Smooth muscle cell of the brain vasculature (primary cell): ENCODE data around the gene TUBD1.
"Not testable (repeated sequence)": the region's sequence is repeated elsewhere in the genome, so short reads cannot be mapped to it uniquely, and the experiment has no call there.

Source experiments
- DNase-seq: peaks from one replicate; pipeline ENCODE4 v3.0.0-alpha.2; 2012; ENCODE audit warnings: low read depth, low spot score

TUBD1 gene

DNA sequence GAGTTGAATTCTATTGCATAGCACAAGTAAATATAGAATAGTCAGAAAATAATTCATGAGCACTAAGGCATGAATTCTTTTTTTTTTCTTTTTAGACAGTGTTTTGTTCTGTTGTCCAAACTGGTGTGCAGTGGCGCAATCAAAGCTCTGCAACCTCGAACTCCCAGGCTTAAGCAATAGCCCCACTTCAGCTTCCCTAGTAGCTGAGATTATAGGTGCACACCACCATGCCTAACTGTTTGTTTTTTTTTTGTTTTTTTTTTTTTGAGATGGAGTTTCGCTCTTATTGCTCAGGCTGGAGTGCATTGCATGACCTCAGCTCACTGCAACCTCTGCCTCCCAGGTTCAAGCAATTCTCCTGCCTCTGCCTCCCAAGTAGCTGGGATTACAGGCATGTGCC is 16.6 kb downstream of the TUBD1 start:
- DNase-seq: no peak

DNA sequence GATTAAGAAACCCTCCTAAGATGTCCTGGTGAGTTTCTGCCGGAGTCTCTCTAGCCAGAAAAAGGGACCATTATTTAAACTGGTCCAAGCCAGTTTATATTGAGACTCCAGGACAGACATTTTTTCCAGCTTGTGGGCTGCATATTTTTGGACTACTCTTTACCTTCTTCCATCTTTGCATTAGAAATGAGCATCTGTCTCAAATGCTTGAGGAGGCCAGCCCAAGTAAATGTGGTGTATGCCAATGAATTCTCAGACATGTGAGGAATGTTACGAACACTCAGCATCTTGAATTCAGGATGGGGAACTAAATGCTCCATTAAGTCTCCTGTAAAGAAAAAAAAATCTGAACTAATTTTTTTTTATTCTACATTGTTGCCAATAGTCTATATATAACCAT is 18.4 kb downstream of the TUBD1 start:
- DNase-seq: no peak

- DNase-seq: not testable (repeated sequence)
Measured at GRCh38 chr17:59873414-59873813, 19.3 kb downstream of the TUBD1 start.

DNA sequence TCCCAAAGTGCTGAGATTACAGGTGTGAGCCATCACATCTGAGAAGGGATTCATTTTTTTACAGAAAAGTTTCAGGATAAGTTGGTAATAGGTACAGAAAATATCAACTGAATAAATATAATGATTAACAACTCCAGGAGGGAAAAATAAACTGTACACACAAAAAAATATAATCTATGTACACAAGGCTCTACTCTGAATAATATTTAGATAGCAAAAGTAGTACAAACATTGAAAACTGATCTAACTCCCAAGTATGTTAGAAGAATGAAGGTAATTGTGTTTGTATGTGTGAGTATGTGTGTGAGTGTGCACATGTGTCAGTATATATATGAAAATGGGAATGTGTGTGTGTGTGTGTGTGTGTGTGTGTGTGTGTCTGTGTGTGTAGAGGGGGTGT is 20.4 kb downstream of the TUBD1 start:
- no peak for DNase-seq

DNA sequence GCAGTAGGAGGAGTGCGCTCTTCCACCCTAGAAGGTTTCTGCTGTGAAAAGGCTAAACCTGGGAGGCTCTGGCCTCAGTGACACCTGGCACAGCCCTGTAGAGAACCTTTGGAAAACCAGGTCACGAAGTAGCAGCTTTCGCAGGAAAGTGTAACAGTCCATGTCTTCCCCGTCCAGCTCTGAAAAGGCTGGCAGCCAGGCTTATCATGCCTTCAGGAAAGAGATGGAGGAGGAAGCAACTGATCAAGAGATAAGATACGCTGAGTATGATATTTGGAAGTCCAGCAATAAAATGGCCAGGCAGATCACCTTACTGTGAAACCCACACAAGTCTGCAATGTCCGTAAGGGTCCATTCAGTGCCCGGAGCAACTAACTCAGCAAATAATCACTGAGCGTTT is 22.3 kb downstream of the TUBD1 start:
- DNase-seq: no peak

DNA sequence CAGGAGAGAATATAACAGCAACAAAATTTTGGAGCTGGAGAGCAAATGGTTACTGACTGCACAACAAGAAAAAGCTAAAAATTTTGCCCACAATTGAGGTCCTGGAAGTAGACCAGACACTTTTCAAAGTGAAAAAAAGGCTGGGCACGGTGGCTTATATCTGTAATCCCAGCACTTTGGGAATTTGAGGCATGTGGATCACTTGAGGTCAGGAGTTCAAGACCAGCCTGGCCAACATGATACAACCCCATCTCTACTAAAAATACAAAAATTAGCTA is 22.9 kb downstream of the TUBD1 start:
- DNase-seq: no peak

DNA sequence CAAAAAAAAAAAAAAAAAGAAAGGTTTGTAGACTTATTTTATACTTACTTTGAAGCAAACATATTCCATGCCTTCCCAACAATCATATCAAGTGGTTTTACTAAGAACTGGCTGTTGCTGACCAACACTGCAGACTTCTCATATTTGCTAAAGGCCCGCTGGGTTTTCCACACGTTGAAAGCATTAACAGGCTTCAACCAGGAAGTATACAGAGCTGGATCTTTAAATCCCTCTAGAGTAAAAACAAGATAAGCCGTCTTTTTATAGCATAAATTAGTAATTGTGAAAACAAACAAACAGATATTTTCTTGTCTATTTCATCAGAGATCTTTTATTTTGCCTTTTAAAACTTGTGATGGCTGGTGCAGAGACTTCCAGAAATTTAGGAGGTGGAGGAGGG is 29.1 kb downstream of the TUBD1 start:
- DNase-seq: no peak

- no peak for DNase-seq
Measured at GRCh38 chr17:59859444-59860025, 33.2 kb downstream of the TUBD1 start.

DNA sequence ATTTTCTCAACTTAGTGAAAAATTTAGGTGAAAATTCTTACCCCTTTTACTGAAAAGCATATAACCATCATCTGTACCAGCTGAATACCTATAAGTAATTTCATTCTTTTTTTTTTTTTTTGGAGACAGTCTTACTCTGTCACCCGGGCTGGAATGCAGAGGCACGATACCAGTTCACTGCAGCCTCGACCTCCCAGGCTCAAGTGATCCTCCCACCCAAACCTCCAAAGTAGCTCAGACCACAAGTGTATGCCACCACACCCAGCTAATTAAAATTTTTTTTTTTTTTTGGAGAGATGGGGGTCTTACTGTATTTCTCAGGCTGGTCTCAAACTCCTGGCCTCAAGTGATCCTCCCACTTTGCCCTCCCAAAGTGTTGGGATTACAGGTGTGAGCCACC is 33.8 kb downstream of the TUBD1 start:
- DNase-seq: no peak

GRCh38 chr17:59858167-59858816 is 34.5 kb downstream of the TUBD1 start:
- no peak for DNase-seq

GRCh38 chr17:59856859-59857794 is 35.6 kb downstream of the TUBD1 start:
- no peak for DNase-seq

- not testable (repeated sequence) for DNase-seq
Measured at GRCh38 chr17:59853919-59854729, 38.6 kb downstream of the TUBD1 start.

DNA sequence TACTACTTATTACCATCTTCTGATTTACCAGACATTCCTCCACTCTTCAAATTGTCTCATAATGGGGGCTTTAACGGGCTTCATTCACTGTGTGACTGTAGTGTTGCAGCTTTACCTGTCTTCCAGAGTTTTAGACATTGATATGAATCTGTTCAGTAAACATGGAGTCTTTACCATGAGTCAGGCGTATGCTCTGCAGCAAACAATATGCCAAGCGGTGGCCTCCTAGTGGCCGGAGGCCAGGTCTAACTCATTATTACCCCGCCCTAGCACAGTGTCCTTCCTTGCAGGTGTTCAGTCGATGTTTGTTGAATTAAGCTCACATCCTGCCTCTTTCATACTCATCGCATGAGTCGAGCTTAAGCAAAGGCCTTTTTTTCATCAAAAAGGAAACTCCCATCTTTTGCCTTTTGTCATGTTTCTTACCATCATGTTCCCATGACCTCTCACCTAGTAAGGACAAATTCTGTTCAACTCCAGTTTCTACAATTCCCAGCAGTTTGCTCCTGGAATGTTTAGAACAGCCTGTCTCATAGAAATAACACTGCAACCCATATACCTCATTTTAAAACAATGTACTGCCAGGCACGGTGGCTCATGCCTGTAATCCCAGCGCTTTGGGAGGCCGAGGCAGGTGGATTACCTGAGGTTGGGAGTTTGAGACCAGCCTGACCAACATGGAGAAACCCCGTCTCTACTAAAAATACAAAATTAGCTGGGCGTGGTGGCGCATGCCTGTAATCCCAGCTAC is 39.4 kb downstream of the TUBD1 start:
- no peak for DNase-seq

- not testable (repeated sequence) for DNase-seq
Measured at GRCh38 chr17:59852847-59853167, 39.9 kb downstream of the TUBD1 start.

DNA sequence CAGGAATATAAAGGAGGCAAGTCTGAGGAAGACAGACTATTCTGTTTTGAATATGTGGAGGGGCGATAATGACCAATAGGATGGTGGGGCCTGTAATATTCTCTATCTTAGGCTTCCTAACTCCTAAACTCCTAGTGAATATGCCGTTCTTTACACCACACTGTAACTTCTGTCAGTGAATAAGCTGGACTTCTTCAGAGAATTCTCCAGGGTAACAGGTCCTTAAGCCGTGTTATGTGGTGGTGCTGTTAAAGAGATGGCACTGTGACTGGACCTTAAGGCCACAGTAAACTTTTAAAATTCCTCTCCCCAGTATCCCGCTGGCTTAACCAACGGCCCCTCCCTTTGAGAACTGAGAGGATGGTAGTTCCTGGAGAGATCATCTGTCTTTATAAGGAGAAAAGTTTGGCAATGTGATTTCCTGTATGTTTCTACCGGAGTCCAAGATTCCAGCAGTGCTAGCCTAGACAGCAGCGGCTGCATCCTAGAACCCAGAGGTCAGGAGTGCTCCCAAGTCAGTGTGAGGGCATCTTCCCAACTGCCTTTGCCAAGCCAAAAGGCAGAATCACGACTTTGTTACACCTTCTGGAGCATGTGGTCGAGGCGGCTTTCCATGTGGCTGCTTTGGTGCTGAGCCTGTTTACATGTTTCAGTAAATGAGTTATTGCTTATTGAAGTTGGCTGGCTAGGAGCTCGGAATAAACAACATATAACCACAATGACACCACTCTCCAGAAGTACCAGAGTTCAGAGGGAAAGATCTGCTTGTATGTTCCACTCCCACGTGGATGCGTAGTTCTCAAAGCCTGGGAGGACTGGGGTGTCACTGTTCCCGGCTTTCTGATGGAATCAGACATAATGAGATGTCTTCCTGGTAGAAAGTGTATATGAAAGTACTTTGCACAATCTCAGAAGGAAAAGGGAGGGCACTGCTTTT is 41.0 kb downstream of the TUBD1 start:
- DNase-seq: no peak

GRCh38 chr17:59850311-59850710 is 42.4 kb downstream of the TUBD1 start:
- not testable (repeated sequence) for DNase-seq

- DNase-seq: no peak
Measured at GRCh38 chr17:59848778-59849177, 44.0 kb downstream of the TUBD1 start.

GRCh38 chr17:59848385-59848668 is 44.4 kb downstream of the TUBD1 start:
- no peak for DNase-seq

DNA sequence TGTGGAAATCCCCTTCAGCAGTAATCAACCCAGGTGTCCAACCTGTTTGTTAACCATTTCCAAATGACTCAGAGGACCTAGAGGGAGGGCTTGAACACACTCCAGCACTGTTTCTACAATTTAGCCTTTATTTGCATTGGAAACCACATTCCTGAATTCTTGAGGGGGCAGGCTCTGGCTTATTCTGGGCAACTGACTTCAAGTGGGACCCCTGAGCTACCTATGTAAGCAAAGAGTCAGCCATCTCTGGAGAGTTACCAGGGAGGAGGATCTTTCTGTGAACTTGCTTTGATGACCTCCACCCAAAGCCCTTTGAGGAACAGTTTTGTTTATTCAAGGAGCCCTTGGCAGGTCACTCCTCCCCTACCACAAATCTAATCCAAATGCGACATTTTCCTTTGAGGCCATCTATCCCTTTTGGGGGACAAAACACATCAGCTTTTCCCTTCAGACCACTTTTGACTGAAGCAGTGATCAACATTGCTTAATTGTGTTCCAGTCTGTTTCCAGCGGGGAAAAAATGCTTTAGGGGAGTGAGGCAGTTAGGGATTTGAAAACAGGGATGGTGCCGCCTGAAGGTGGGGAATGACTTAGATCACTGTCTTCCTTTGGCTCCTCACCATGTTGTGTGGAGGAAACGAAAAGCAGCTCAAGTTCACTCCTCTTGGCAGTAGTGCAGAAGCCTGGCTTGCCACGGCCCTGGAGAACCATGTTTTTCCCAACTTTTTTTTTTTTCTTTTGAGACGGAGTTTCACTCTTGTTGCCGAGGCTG is 46.2 kb downstream of the TUBD1 start:
- DNase-seq: no peak
